ENCODE results near the gene FRMD4A. TPM values are rescaled to one million over a fixed set of nuclear protein-coding genes. Genes with fewer than 3 reads are reported as not detected.

Gene FRMD4A
- total RNA-seq, 1 experiment from 2014 or later, result 19.6 TPM

DNA sequence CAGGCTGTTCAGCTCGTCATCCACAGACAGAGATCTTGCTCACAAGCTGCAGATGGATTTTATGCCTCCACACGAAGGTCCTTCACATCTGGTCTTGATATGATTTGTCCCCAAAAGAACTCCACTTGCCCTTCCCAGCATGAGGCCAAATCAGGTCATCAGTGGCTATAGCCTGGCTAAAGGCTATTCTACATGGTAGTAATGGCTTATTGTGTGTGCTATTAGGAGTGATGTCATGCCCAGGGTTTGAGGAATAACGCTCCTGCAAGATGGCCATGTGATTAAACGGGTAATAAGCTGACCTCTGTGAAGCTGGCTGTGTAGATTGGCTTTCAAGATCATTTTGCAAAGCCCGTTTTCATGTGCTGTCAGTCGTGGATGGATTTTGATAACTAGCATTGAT lies 313.8 kb downstream of the FRMD4A start:
- H2BK15ac ChIP-seq (ENCODE audit: low read depth, low read length), result no peak overlapping the region
- no peak for DNase-seq
- H3K79me1 ChIP-seq (ENCODE audit: insufficient read depth, low read depth, low read length, poor library complexity, severe bottlenecking), result no peaks in the 10 kb centered on the region
- H3K27me3 ChIP-seq (ENCODE audit: insufficient read depth, low read length), result no peaks in the 10 kb centered on the region
- peaks cover 4% of the 10 kb centered on the region for H3K23me2 ChIP-seq (ENCODE audit: insufficient read length, low read depth, low read length, poor library complexity, severe bottlenecking)
- WGBS (ENCODE audit: extremely low coverage, insufficient read length, low lambda C conversion rate), result no CpG with 5 or more reads among the region's 6 CpGs
- no peak overlapping the region for H3K23ac ChIP-seq (ENCODE audit: insufficient read length, low read depth, low read length)
- no peak overlapping the region for H4K8ac ChIP-seq (replicated peaks; ENCODE audit: insufficient read length, low read depth, low read length)
- no peak overlapping the region for H2BK120ac ChIP-seq (ENCODE audit: low read depth, low read length, poor library complexity, severe bottlenecking)
- no peak overlapping the region for H2AK5ac ChIP-seq (ENCODE audit: insufficient read length, low read length)
- H3K9me3 ChIP-seq (ENCODE audit: control insufficient read depth, low read depth, low read length), result no peaks in the 10 kb centered on the region
- Mint-ChIP-seq H3K4me1 (peaks cover 12 to 21% of the 10 kb centered on the region in 2 experiments), H3K36me3 (ENCODE audit: insufficient read depth in 1 of 3, low read depth in 3 of 3) (peaks cover 0 to 7% (median 3%) of the 10 kb centered on the region in 3 experiments; a peak in 4 of 7 replicates), H3K9me3 (peaks cover 3 to 6% of the 10 kb centered on the region in 2 experiments; a peak in 2 of 5 replicates), H3K27me3 (ENCODE audit: low read depth) (peaks cover under 1% of the 10 kb centered on the region; the same call in 1 of the 2 replicates), H3K27ac (no peak overlapping the region; a peak in 1 of 7 replicates), H3K4me3 (no peak overlapping the region)
- TF ChIP-seq, protein P1, sequence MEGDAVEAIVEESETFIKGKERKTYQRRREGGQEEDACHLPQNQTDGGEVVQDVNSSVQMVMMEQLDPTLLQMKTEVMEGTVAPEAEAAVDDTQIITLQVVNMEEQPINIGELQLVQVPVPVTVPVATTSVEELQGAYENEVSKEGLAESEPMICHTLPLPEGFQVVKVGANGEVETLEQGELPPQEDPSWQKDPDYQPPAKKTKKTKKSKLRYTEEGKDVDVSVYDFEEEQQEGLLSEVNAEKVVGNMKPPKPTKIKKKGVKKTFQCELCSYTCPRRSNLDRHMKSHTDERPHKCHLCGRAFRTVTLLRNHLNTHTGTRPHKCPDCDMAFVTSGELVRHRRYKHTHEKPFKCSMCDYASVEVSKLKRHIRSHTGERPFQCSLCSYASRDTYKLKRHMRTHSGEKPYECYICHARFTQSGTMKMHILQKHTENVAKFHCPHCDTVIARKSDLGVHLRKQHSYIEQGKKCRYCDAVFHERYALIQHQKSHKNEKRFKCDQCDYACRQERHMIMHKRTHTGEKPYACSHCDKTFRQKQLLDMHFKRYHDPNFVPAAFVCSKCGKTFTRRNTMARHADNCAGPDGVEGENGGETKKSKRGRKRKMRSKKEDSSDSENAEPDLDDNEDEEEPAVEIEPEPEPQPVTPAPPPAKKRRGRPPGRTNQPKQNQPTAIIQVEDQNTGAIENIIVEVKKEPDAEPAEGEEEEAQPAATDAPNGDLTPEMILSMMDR (conservative IDR thresholded peaks at IDR 0.05), result no peak
- no peak overlapping the region for H3K4ac ChIP-seq (ENCODE audit: low read depth, low read length)
- no peak overlapping the region for H2BK20ac ChIP-seq (ENCODE audit: low read depth, low read length, poor library complexity, severe bottlenecking)
- no peak overlapping the region for H3K9ac ChIP-seq (ENCODE audit: extremely low read depth, insufficient read length, low read length)
- no peak overlapping the region for H3K4me2 ChIP-seq (ENCODE audit: insufficient read depth, insufficient read length, low read length)
- no peak overlapping the region for H2AFZ ChIP-seq (ENCODE audit: low read length)
- no peak overlapping the region for H3K14ac ChIP-seq (ENCODE audit: insufficient read depth, low read length)
- H3K79me2 ChIP-seq (ENCODE audit: insufficient read depth, low read length), result no peaks in the 10 kb centered on the region
- peaks cover 4% of the 10 kb centered on the region for H3K4me1 ChIP-seq (ENCODE audit: insufficient read depth, low read length)
- no peak overlapping the region for H3K18ac ChIP-seq (ENCODE audit: insufficient read length, low read depth, low read length)
- no peak overlapping the region for H2BK12ac ChIP-seq (ENCODE audit: insufficient read length, low read depth, low read length)
- H4K91ac ChIP-seq (ENCODE audit: insufficient read length, low read depth, low read length), result no peak overlapping the region
- H4K20me1 ChIP-seq (ENCODE audit: control insufficient read depth, insufficient read depth, insufficient read length), result no peaks in the 10 kb centered on the region
- H3K56ac ChIP-seq (ENCODE audit: insufficient read length, low read depth, low read length), result no peak overlapping the region
- H2BK5ac ChIP-seq (ENCODE audit: insufficient read length, low read length), result no peak overlapping the region
- no peak overlapping the region for H3K27ac ChIP-seq (ENCODE audit: insufficient read length, low read depth, low read length)
- H3T11ph ChIP-seq (ENCODE audit: low read length), result no peak overlapping the region
- H4K5ac ChIP-seq (ENCODE audit: insufficient read length, low read depth, low read length), result no peak overlapping the region

Measured in H9 (cell line).